Measurements from ENCODE around the gene TEX48.

TEX48 gene

GRCh38 chr9:114681594-114682332, at the start of gene TEX48:
Gene TEX48, minus strand, starts transcription at chr9:114682192. Its CDS starts 10,469 bp downstream, at chr9:114671723.
- peak; percentile 81 for DNase-seq (ENCODE audit: low read depth)

- no peak for DNase-seq (ENCODE audit: low read depth)
Measured at GRCh38 chr9:114731701-114732100, 49.7 kb upstream of the TEX48 start.

- no peak for DNase-seq (ENCODE audit: low read depth)
Measured at GRCh38 chr9:114729706-114730105, 47.7 kb upstream of the TEX48 start.

GRCh38 chr9:114725930-114726329, 43.9 kb upstream of the TEX48 start:
- DNase-seq (ENCODE audit: low read depth): no peak

GRCh38 chr9:114724744-114725143, 42.8 kb upstream of the TEX48 start:
- no peak for DNase-seq (ENCODE audit: low read depth)

GRCh38 chr9:114723931-114724330, 41.9 kb upstream of the TEX48 start:
- no peak for DNase-seq (ENCODE audit: low read depth)

- DNase-seq (ENCODE audit: low read depth): no peak
Measured at GRCh38 chr9:114722937-114723620, 41.1 kb upstream of the TEX48 start.

GRCh38 chr9:114722081-114722621, 40.2 kb upstream of the TEX48 start:
- no peak for DNase-seq (ENCODE audit: low read depth)

GRCh38 chr9:114721491-114722079, 39.6 kb upstream of the TEX48 start:
- no peak for DNase-seq (ENCODE audit: low read depth)

- no peak for DNase-seq (ENCODE audit: low read depth)
Measured at GRCh38 chr9:114720086-114720676, 38.2 kb upstream of the TEX48 start.

GRCh38 chr9:114719290-114719689, 37.3 kb upstream of the TEX48 start:
- DNase-seq (ENCODE audit: low read depth): no peak

GRCh38 chr9:114718801-114719221, 36.8 kb upstream of the TEX48 start:
- DNase-seq (ENCODE audit: low read depth): peak; percentile 89

GRCh38 chr9:114717908-114718486, 36.0 kb upstream of the TEX48 start:
- no peak for DNase-seq (ENCODE audit: low read depth)

GRCh38 chr9:114709636-114710035, 27.6 kb upstream of the TEX48 start:
- no peak for DNase-seq (ENCODE audit: low read depth)

GRCh38 chr9:114706711-114707110, 24.7 kb upstream of the TEX48 start:
- DNase-seq (ENCODE audit: low read depth): no peak

- no peak for DNase-seq (ENCODE audit: low read depth)
Measured at GRCh38 chr9:114701988-114702387, 20.0 kb upstream of the TEX48 start.

GRCh38 chr9:114697951-114698351, 16.0 kb upstream of the TEX48 start:
- DNase-seq (ENCODE audit: low read depth): no peak

- DNase-seq (ENCODE audit: low read depth): peak; percentile 60
Measured at GRCh38 chr9:114696814-114697544, 15.0 kb upstream of the TEX48 start.

GRCh38 chr9:114695948-114696347, 14.0 kb upstream of the TEX48 start:
- no peak for DNase-seq (ENCODE audit: low read depth)

- DNase-seq (ENCODE audit: low read depth): no peak
Measured at GRCh38 chr9:114694719-114695269, 12.8 kb upstream of the TEX48 start.

GRCh38 chr9:114694146-114694545, 12.2 kb upstream of the TEX48 start:
- DNase-seq (ENCODE audit: low read depth): no peak

Data from activated T-cell treated with anti-CD3 and anti-CD28 coated beads for 24 hours (primary cell).